H1 (cell line): ENCODE results near the gene ALDH7A1. TPM values are rescaled to one million over a fixed set of nuclear protein-coding genes. Genes with fewer than 3 reads are reported as not detected.

Source experiments
- CTCF ChIA-PET: fragments of 300-600 bp; sonication (Branson Sonifier 250); formaldehyde crosslinking; loops from one replicate; lab custom pipeline; 2021; ENCODE audit not compliant: partially characterized antibody; lab: Charles Lee
- POLR2A ChIA-PET: fragments of 300-600 bp; sonication (Branson Sonifier 250); formaldehyde crosslinking; loops from one replicate; lab custom pipeline; 2021; ENCODE audit warnings: inconsistent platforms; ENCODE audit not compliant: partially characterized antibody; lab: Charles Lee
- DNase-seq, 2 experiments: peaks; one replicate each; pipeline versions ENCODE4 v3.0.0 to v3.0.0-alpha.2; 2010 to 2022; ENCODE audit warnings: low spot score in 2 of 2, low read depth in 1 of 2, mixed read lengths in 1 of 2
- FAIRE-seq: peaks from 2 replicates; lab custom pipeline; 2011; peaks lifted over from hg19 to GRCh38; lab: Jason Lieb, UNC
- H2AFZ ChIP-seq: 2 replicates; pipeline ENCODE4 v1.8.1; 2012; ENCODE audit warnings: low read length, inconsistent platforms
- H2AK5ac ChIP-seq: 2 replicates; pipeline ENCODE4 v1.6.1; 2013; ENCODE audit warnings: low read depth, low read length
- H2BK120ac ChIP-seq: replicated peaks from 2 replicates; pipeline ENCODE3; 2013; ENCODE audit warnings: low read depth, low read length, inconsistent platforms
- H2BK12ac ChIP-seq: 2 replicates; pipeline ENCODE4 v1.6.1; 2013; ENCODE audit warnings: low read depth, low read length
- H2BK15ac ChIP-seq: 2 replicates; pipeline ENCODE4 v1.6.1; 2013; ENCODE audit warnings: low read length
- H2BK20ac ChIP-seq: 2 replicates; pipeline ENCODE4 v1.6.1; 2013; ENCODE audit warnings: low read length
- H2BK5ac ChIP-seq: 2 replicates; pipeline ENCODE4 v1.6.1; 2013; ENCODE audit warnings: low read depth, low read length
- H3K14ac ChIP-seq: 2 replicates; pipeline ENCODE4 v1.6.1; 2013; ENCODE audit warnings: inconsistent platforms; ENCODE audit not compliant: insufficient read length
- H3K18ac ChIP-seq: 2 replicates; pipeline ENCODE4 v1.6.1; 2013; ENCODE audit warnings: low read length; ENCODE audit errors: extremely low read depth
- H3K23ac ChIP-seq: 2 replicates; pipeline ENCODE4 v1.6.1; 2013; ENCODE audit warnings: inconsistent platforms; ENCODE audit not compliant: insufficient read length
- H3K23me2 ChIP-seq: 2 replicates; pipeline ENCODE4 v1.6.1; 2013; ENCODE audit warnings: low read depth, low read length
- H3K27ac ChIP-seq: 2 replicates; pipeline ENCODE4 v1.6.1; 2011; ENCODE audit warnings: low read depth, low read length, inconsistent platforms
- H3K27me3 ChIP-seq, 4 experiments: replicated peaks in 1 of 4; 1 replicate in 1 of 4; 2 replicates in 3 of 4; pipeline versions ENCODE4 v1.6.1 to v1.8.1; 2011 to 2013; ENCODE audit warnings: low read length in 3 of 4, mild to moderate bottlenecking in 3 of 4, inconsistent platforms in 2 of 4, mixed read lengths in 2 of 4, moderate library complexity in 1 of 4; ENCODE audit not compliant: control insufficient read depth in 3 of 4, insufficient read depth in 3 of 4; ENCODE audit errors: extremely low read depth in 1 of 4
- H3K36me3 ChIP-seq, 4 experiments: 2 replicates each; pipeline versions ENCODE4 v1.6.1 to v1.8.1; 2011 to 2013; ENCODE audit warnings: mild to moderate bottlenecking in 4 of 4, low read length in 3 of 4, moderate library complexity in 2 of 4, control low read depth in 1 of 4, inconsistent platforms in 1 of 4; ENCODE audit not compliant: insufficient read depth in 4 of 4, control insufficient read depth in 2 of 4
- H3K4ac ChIP-seq: replicated peaks from 2 replicates; pipeline ENCODE3; 2013; ENCODE audit warnings: low read length, low read depth, mixed read lengths, inconsistent platforms; ENCODE audit not compliant: insufficient read length
- H3K4me1 ChIP-seq, 4 experiments: replicated peaks in 1 of 4; 1 replicate in 1 of 4; 2 replicates in 3 of 4; pipeline versions ENCODE4 v1.6.1 to v1.8.1; 2011 to 2013; ENCODE audit warnings: low read length in 3 of 4, inconsistent platforms in 2 of 4, mixed read lengths in 1 of 4; ENCODE audit not compliant: insufficient read depth in 4 of 4, control insufficient read depth in 3 of 4
- H3K4me2 ChIP-seq, 2 experiments: 2 replicates each; pipeline versions ENCODE4 v1.6.1 to v1.8.1; 2011 to 2013; ENCODE audit warnings: low read depth in 2 of 2, low read length in 2 of 2, control low read depth in 1 of 2, inconsistent platforms in 1 of 2, mild to moderate bottlenecking in 1 of 2; ENCODE audit not compliant: insufficient read depth in 1 of 2
- H3K4me3 ChIP-seq, 4 experiments: fragments of 200-600, 300-600 bp in 1 of 4; sonication (generic), shearing (Covaris generic), sonication (Bioruptor Twin) in 1 of 4; 2 replicates each; pipeline versions ENCODE4 v1.5.1 to v1.8.1; 2011 to 2016; ENCODE audit warnings: low read length in 4 of 4, low read depth in 3 of 4, control low read depth in 2 of 4, inconsistent platforms in 2 of 4, mild to moderate bottlenecking in 2 of 4, mixed read lengths in 1 of 4, moderate library complexity in 1 of 4; ENCODE audit not compliant: insufficient read depth in 2 of 4; ENCODE audit errors: extremely low read depth in 1 of 4
- H3K56ac ChIP-seq: replicated peaks from 2 replicates; pipeline ENCODE3; 2013; ENCODE audit warnings: low read depth, mild to moderate bottlenecking, mixed read lengths, low read length, inconsistent platforms; ENCODE audit not compliant: insufficient read length
- H3K79me1 ChIP-seq: 2 replicates; pipeline ENCODE4 v1.6.1; 2013; ENCODE audit warnings: low read depth, low read length, control low read depth
- H3K79me2 ChIP-seq, 2 experiments: 2 replicates each; pipeline versions ENCODE4 v1.6.1 to v1.8.1; 2012 to 2013; ENCODE audit warnings: low read length in 2 of 2, mild to moderate bottlenecking in 2 of 2, inconsistent platforms in 1 of 2; ENCODE audit not compliant: insufficient read depth in 2 of 2, control insufficient read depth in 1 of 2
- H3K9ac ChIP-seq, 4 experiments: replicated peaks in 1 of 4; 1 replicate in 1 of 4; 2 replicates in 3 of 4; pipeline versions ENCODE4 v1.6.1 to v1.8.1; 2011 to 2013; ENCODE audit warnings: low read depth in 3 of 4, low read length in 3 of 4, control low read depth in 2 of 4, mild to moderate bottlenecking in 2 of 4, moderate library complexity in 2 of 4, inconsistent platforms in 1 of 4; ENCODE audit errors: extremely low read depth in 1 of 4
- H3K9me3 ChIP-seq, 2 experiments: 2 replicates each; pipeline versions ENCODE4 v1.6.1 to v1.8.1; 2012 to 2013; ENCODE audit warnings: mild to moderate bottlenecking in 2 of 2, moderate library complexity in 2 of 2, control low read depth in 1 of 2, inconsistent platforms in 1 of 2, low read depth in 1 of 2, low read length in 1 of 2, mixed read lengths in 1 of 2; ENCODE audit not compliant: insufficient read depth in 2 of 2
- H4K20me1 ChIP-seq, 2 experiments: replicated peaks in 1 of 2; 2 replicates each; pipeline versions ENCODE3 to v1.8.1; 2011 to 2013; ENCODE audit warnings: inconsistent platforms in 2 of 2, low read length in 2 of 2, mild to moderate bottlenecking in 1 of 2; ENCODE audit not compliant: insufficient read depth in 2 of 2, control insufficient read depth in 1 of 2
- H4K5ac ChIP-seq: 2 replicates; pipeline ENCODE4 v1.6.1; 2013; ENCODE audit warnings: low read length, low read depth, mixed read lengths, inconsistent platforms; ENCODE audit not compliant: insufficient read length
- H4K8ac ChIP-seq: 2 replicates; pipeline ENCODE4 v1.8.0; 2013; ENCODE audit warnings: mild to moderate bottlenecking, moderate library complexity, low read length, inconsistent platforms; ENCODE audit not compliant: insufficient read depth; ENCODE audit errors: extremely low read depth
- H4K91ac ChIP-seq: replicated peaks from 2 replicates; pipeline ENCODE3; 2013; ENCODE audit warnings: low read length, mixed read lengths, inconsistent platforms; ENCODE audit not compliant: insufficient read length
- SIN3A ChIP-seq, 2 experiments: IDR thresholded peaks in 1 of 2; conservative IDR thresholded peaks in 1 of 2; 2 replicates each; pipeline ENCODE4 v1.6.1; 2011 to 2012; ENCODE audit warnings: low read length in 2 of 2, improper control_type of control experiment in 1 of 2, low read depth in 1 of 2, mild to moderate bottlenecking in 1 of 2
- WGBS, 2 experiments: shearing (Covaris generic) in 1 of 2; methylation state at CpG; one replicate each; pipeline versions ENCODE4 v1.1.6 to v1.1.7; 2013 to 2015; ENCODE audit warnings: low lambda C conversion rate in 2 of 2, mixed read lengths in 2 of 2, inconsistent platforms in 1 of 2, low coverage in 1 of 2, missing lambda C conversion rate in 1 of 2; ENCODE audit not compliant: insufficient replicate concordance in 2 of 2, insufficient coverage in 1 of 2, insufficient read length in 1 of 2; ENCODE audit errors: extremely low coverage in 1 of 2, missing lambda C conversion rate in 1 of 2; 5-methylcytosine and 5-hydroxymethylcytosine counted together
- polyA plus RNA-seq, 7 experiments: library from polyadenylated mRNA; depleted of rRNA in 3 of 7; stranded (reverse) in 5 of 7; unstranded in 2 of 7; fragments of >200 nt in 5 of 7; fragments of 200-250 nt in 2 of 7; gene quantifications; 1 replicate in 5 of 7; 2 replicates in 1 of 7; 4 replicates in 1 of 7; pipeline versions ENCODE4 v1.2.1 to v1.2.3, GENCODE V29; 2011 to 2013; ENCODE audit warnings: missing spikeins in 2 of 7, mixed read lengths in 2 of 7
- total RNA-seq: library from RNA; stranded (reverse); fragmentation: NEBNext Ultra II Directional; extraction: Animal tissue kit (Norgen Biotek cat#: 25700); gene quantifications from 2 replicates; pipeline ENCODE4 v1.2.1, GENCODE V29; 2021

Gene ALDH7A1
- total and polyA plus RNA-seq, 2 of the 8 experiments (the other 6 are each of a cell fraction or from before 2014, with no cell fraction given): 99.6 to 225 TPM

DNA sequence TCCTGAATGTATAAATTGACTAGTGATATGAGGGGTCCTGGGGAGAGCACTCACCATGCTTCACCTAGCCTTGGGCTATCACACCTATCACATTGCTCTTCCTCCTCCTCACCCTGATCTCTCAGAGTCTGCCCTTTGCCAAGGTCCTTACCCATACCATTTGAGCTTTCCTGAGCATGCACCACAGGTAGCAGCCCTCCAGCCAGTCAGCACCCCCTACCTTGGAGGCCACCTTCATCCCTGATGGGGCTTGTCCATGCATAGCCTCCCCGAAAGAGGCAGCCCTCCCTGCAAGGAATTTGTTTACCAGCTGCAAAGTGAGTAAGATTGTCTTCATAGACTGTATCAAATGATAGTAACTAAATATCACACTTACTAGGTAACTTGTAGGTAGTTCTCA lies 83.1 kb downstream of the ALDH7A1 start:
- H3K9me3 ChIP-seq: no peaks in the 10 kb centered on the region
- H3K27me3 ChIP-seq: no peaks in the 10 kb centered on the region
- H2AK5ac ChIP-seq: no peak overlapping the region
- no peak overlapping the region for H2BK15ac ChIP-seq
- H3K4ac ChIP-seq: no peak overlapping the region
- no peak overlapping the region for H3K18ac ChIP-seq
- WGBS, 2 experiments: 100% methylated on average over 1 of the region's 1 CpG; no CpG with 5 or more reads in 1 of the 2 experiments
- H4K8ac ChIP-seq: no peak overlapping the region
- no peak overlapping the region for H3K27ac ChIP-seq
- no peak overlapping the region for H4K5ac ChIP-seq
- H3K9ac ChIP-seq: no peak overlapping the region
- H3K23me2 ChIP-seq: no peaks in the 10 kb centered on the region
- H3K14ac ChIP-seq: no peak overlapping the region
- CTCF ChIA-PET: interaction anchor here (1.0 to 11.4 kb wide), 7 partner anchors 9 to 174 kb away, joined by 3 to 87 read pairs (median 4); no protein-coding TSS in a partner anchor
- FAIRE-seq (no peak), DNase-seq (peak in 1 of 2 experiments; percentile 14)
- peaks cover 0 to 3% (median 0%) of the 10 kb centered on the region in 4 experiments; a peak in 1 of 7 replicates for H3K4me1 ChIP-seq
- no peak overlapping the region for H2BK12ac ChIP-seq
- no peak overlapping the region for H3K4me3 ChIP-seq
- H3K4me2 ChIP-seq: no peak overlapping the region
- no peaks in the 10 kb centered on the region for H4K20me1 ChIP-seq
- no peaks in the 10 kb centered on the region for H3K79me2 ChIP-seq
- H2BK5ac ChIP-seq: no peak overlapping the region
- H4K91ac ChIP-seq: no peak overlapping the region
- H3K23ac ChIP-seq: no peak overlapping the region
- H3K36me3 ChIP-seq: no peaks in the 10 kb centered on the region
- no peak overlapping the region for H2AFZ ChIP-seq
- H2BK20ac ChIP-seq: no peak overlapping the region
- H2BK120ac ChIP-seq: no peak overlapping the region
- POLR2A ChIA-PET: no interaction called here
- no peaks in the 10 kb centered on the region for H3K79me1 ChIP-seq
- H3K56ac ChIP-seq: no peak overlapping the region
- TF ChIP-seq SIN3A (conservative IDR thresholded peaks at IDR 0.05 in 1 of 2, IDR thresholded peaks at IDR 0.05 in 1 of 2; ENCODE audit: low read depth in 1 of 2, low read length in 2 of 2): no peak
